AG04450 (cell line): ENCODE measurements around the gene HPCAL1. TPM values are rescaled to one million over a fixed set of nuclear protein-coding genes. Genes with fewer than 3 reads are reported as not detected.
"Not testable (repeated sequence)": the region's sequence is repeated elsewhere in the genome, so short reads cannot be mapped to it uniquely, and the experiment has no call there.

ENCODE experiments used
- CTCF ChIA-PET: fragments of 300-600, 350-600 bp; formaldehyde crosslinking; extraction: SDS; loops from one replicate; lab custom pipeline; 2022; ENCODE audit warnings: antibody characterized with exemption, inconsistent platforms; lab: Charles Lee
- POLR2A ChIA-PET: fragments of 350-600 bp; formaldehyde crosslinking; extraction: SDS; loops from one replicate; lab custom pipeline; 2021; ENCODE audit warnings: antibody characterized with exemption, inconsistent platforms; lab: Yijun Ruan, JAX
- DNase-seq: peaks from one replicate; pipeline ENCODE4 v3.0.0-alpha.2; 2011; ENCODE audit warnings: low read depth, low spot score
- H3K27ac ChIP-seq: one replicate; pipeline ENCODE4 v1.5.1; 2012; ENCODE audit warnings: low read depth, low read length, control low read depth
- H3K27me3 ChIP-seq: one replicate; pipeline ENCODE4 v1.6.0; 2012; ENCODE audit warnings: low read length; ENCODE audit not compliant: control insufficient read depth, insufficient read depth
- H3K4me3 ChIP-seq: 2 replicates; pipeline ENCODE4 v1.5.1; 2011; ENCODE audit warnings: mild to moderate bottlenecking, low read depth, low read length, control low read depth
- H3K9me3 ChIP-seq: 2 replicates; pipeline ENCODE4 v1.5.1; 2012; ENCODE audit warnings: low read length; ENCODE audit not compliant: control insufficient read depth, insufficient read depth
- polyA plus RNA-seq: library from polyadenylated mRNA; depleted of rRNA; stranded (reverse); fragments of >200 nt; gene quantifications from 2 replicates; pipeline ENCODE4 v1.2.3, GENCODE V29; 2011
- TF ChIP-seq, protein P1 (sequence below): IDR thresholded peaks from 2 replicates; pipeline ENCODE4 v1.5.1; 2011; ENCODE audit warnings: low read depth, low read length, control low read depth, inconsistent platforms

The HPCAL1 gene
- polyA plus RNA-seq, 1 experiment, result 14.4 TPM

GRCh38 chr2:10441948-10442347 lies 139.2 kb downstream of the HPCAL1 start:
- DNase-seq, result no peak
- no peak overlapping the region for H3K4me3 ChIP-seq
- POLR2A ChIA-PET, result no interaction called here
- no peaks in the 10 kb centered on the region for H3K9me3 ChIP-seq
- TF ChIP-seq, protein P1, sequence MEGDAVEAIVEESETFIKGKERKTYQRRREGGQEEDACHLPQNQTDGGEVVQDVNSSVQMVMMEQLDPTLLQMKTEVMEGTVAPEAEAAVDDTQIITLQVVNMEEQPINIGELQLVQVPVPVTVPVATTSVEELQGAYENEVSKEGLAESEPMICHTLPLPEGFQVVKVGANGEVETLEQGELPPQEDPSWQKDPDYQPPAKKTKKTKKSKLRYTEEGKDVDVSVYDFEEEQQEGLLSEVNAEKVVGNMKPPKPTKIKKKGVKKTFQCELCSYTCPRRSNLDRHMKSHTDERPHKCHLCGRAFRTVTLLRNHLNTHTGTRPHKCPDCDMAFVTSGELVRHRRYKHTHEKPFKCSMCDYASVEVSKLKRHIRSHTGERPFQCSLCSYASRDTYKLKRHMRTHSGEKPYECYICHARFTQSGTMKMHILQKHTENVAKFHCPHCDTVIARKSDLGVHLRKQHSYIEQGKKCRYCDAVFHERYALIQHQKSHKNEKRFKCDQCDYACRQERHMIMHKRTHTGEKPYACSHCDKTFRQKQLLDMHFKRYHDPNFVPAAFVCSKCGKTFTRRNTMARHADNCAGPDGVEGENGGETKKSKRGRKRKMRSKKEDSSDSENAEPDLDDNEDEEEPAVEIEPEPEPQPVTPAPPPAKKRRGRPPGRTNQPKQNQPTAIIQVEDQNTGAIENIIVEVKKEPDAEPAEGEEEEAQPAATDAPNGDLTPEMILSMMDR, result no peak
- H3K27me3 ChIP-seq, result no peaks in the 10 kb centered on the region
- CTCF ChIA-PET, result no interaction called here
- H3K27ac ChIP-seq, result no peak overlapping the region

DNA sequence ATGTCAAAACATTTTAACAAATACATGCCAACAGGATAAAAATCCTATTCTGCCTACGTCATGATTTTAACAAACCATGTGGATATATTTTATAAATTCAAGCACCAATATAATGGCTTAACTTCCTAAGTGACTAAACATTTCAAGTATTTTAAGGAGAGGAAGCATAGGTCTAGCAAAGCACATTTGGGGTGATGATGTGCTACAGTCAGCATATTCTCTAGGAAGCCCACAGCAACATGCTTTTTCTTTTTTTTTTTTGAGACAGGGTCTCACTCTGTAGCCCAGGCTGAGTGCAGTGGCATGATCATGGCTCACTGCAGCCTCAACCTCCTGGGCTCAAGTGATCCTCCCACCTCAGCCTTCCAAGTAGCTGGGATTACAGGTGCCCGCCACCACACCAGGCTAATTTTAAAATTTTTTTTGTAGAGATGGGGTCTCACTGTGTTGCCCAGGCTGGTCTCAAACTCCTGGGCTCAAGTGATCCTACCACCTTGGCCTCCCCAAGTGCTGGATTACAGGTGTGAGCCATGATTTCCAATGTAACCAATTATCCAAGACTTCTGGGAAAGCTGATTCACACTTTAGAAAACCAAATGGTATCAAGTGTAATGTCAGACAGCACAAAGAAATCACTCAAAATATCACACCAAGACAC lies 139.9 kb downstream of the HPCAL1 start:
- CTCF ChIA-PET, H3K9me3 ChIP-seq, DNase-seq, H3K4me3 ChIP-seq, H3K27ac ChIP-seq, POLR2A ChIA-PET, H3K27me3 ChIP-seq: not testable (repeated sequence)

GRCh38 chr2:10444463-10444862 lies 141.8 kb downstream of the HPCAL1 start:
- DNase-seq, result no peak
- ChIA-PET POLR2A (no interaction called here), CTCF (interaction anchor here (0.6 to 4.3 kb wide), 4 partner anchors 10 to 371 kb away, joined by 3 to 28 read pairs (median 17); no protein-coding TSS in a partner anchor)
- no peaks in the 10 kb centered on the region for H3K27me3 ChIP-seq
- TF ChIP-seq, protein P1, result no peak
- no peaks in the 10 kb centered on the region for H3K9me3 ChIP-seq
- no peak overlapping the region for H3K27ac ChIP-seq
- H3K4me3 ChIP-seq, result no peak overlapping the region

GRCh38 chr2:10446631-10447030 lies 143.9 kb downstream of the HPCAL1 start:
- peak overlapping the region; percentile 59 for H3K4me3 ChIP-seq
- DNase-seq, result no peak
- TF ChIP-seq, protein P1, result no peak
- ChIA-PET CTCF (interaction anchor here (0.6 to 4.3 kb wide), 6 partner anchors 12 to 349 kb away, joined by 3 to 28 read pairs (median 9); no protein-coding TSS in a partner anchor), POLR2A (interaction anchor here (0.6 kb wide), 1 partner anchor 217 kb away, joined by 3 read pairs; no protein-coding TSS in a partner anchor)
- H3K9me3 ChIP-seq, result peaks cover 3% of the 10 kb centered on the region; the same call in 1 of the 2 replicates
- no peak overlapping the region for H3K27ac ChIP-seq
- no peaks in the 10 kb centered on the region for H3K27me3 ChIP-seq

- DNase-seq, result no peak
- TF ChIP-seq, protein P1, result 0 out of 2 replicates have a peak, but pooled peaks have one; percentile 5
- ChIA-PET POLR2A (interaction anchor here (1.1 to 1.7 kb wide), 7 partner anchors 8 to 390 kb away, joined by 3 to 6 read pairs (median 4); no protein-coding TSS in a partner anchor), CTCF (interaction anchor here (1.5 to 4.3 kb wide), 3 partner anchors 13 to 212 kb away, joined by 6 to 28 read pairs (median 25); no protein-coding TSS in a partner anchor)
- Histone ChIP-seq H3K9me3 (peaks cover 3% of the 10 kb centered on the region; the same call in 1 of the 2 replicates), H3K27ac (peak overlapping the region; percentile 31), H3K27me3 (no peaks in the 10 kb centered on the region), H3K4me3 (peak overlapping the region; percentile 59)
These were observed 144.7 kb downstream of the HPCAL1 start for GRCh38 chr2:10447300-10447894.
